CD14-positive monocyte (primary cell): ENCODE results near the gene GPC6. TPM values are rescaled to one million over a fixed set of nuclear protein-coding genes. Genes with fewer than 3 reads are reported as not detected.

Source experiments
- DNase-seq, 3 donors: peaks; one replicate each; pipeline ENCODE4 v3.0.0-alpha.2; 2011 to 2022
- H2AFZ ChIP-seq: 2 replicates; pipeline ENCODE4 v1.6.0; 2012; ENCODE audit warnings: mild to moderate bottlenecking, low read depth, low read length, inconsistent platforms; ENCODE audit not compliant: insufficient read depth, poor library complexity, severe bottlenecking
- H3K27ac ChIP-seq, 2 donors: 1 replicate in 1 of 2; 2 replicates in 1 of 2; pipeline ENCODE4 v1.5.1; 2012 to 2013; ENCODE audit warnings: low read length in 2 of 2, control low read depth in 1 of 2, inconsistent platforms in 1 of 2, low read depth in 1 of 2, mild to moderate bottlenecking in 1 of 2
- H3K27me3 ChIP-seq, 2 donors: one replicate each; pipeline versions ENCODE4 v1.6.0 to v1.6.1; 2011 to 2013; ENCODE audit warnings: low read length in 2 of 2; ENCODE audit not compliant: control insufficient read depth in 2 of 2, insufficient read depth in 2 of 2
- H3K36me3 ChIP-seq, 2 donors: replicated peaks in 1 of 2; 1 replicate in 1 of 2; 2 replicates in 1 of 2; pipeline versions ENCODE4 v1.5.1 to v1.6.1; 2012 to 2013; ENCODE audit warnings: low read length in 2 of 2, control low read depth in 1 of 2, inconsistent platforms in 1 of 2, mild to moderate bottlenecking in 1 of 2; ENCODE audit not compliant: insufficient read depth in 2 of 2, control insufficient read depth in 1 of 2
- H3K4me1 ChIP-seq, 2 donors: 1 replicate in 1 of 2; 2 replicates in 1 of 2; pipeline versions ENCODE4 v1.5.1 to v1.6.1; 2012 to 2013; ENCODE audit warnings: low read length in 2 of 2, control low read depth in 1 of 2, inconsistent platforms in 1 of 2, mild to moderate bottlenecking in 1 of 2, moderate library complexity in 1 of 2; ENCODE audit not compliant: insufficient read depth in 2 of 2, control insufficient read depth in 1 of 2
- H3K4me2 ChIP-seq: replicated peaks from 2 replicates; pipeline ENCODE3; 2012; ENCODE audit warnings: low read length, moderate library complexity, mild to moderate bottlenecking; ENCODE audit not compliant: poor library complexity, severe bottlenecking; ENCODE audit errors: extremely low read depth
- H3K4me3 ChIP-seq, 3 experiments: fragments of 200-600 bp in 1 of 3; sonication (generic) in 1 of 3; replicated peaks in 1 of 3; 1 replicate in 2 of 3; 2 replicates in 1 of 3; pipeline ENCODE4 v1.5.1; 2011 to 2013; ENCODE audit warnings: low read length in 3 of 3, mild to moderate bottlenecking in 3 of 3, control low read depth in 2 of 3, low read depth in 2 of 3, inconsistent platforms in 1 of 3, moderate library complexity in 1 of 3
- H3K79me2 ChIP-seq: 2 replicates; pipeline ENCODE4 v1.6.0; 2012; ENCODE audit warnings: mild to moderate bottlenecking, control low read depth, inconsistent platforms, low read length, moderate library complexity; ENCODE audit not compliant: insufficient read depth
- H3K9ac ChIP-seq: 2 replicates; pipeline ENCODE4 v1.6.0; 2017; ENCODE audit warnings: low read length, mild to moderate bottlenecking; ENCODE audit not compliant: insufficient read depth, poor library complexity, severe bottlenecking
- H3K9me3 ChIP-seq, 2 donors: replicated peaks in 1 of 2; 1 replicate in 1 of 2; 2 replicates in 1 of 2; pipeline versions ENCODE4 v1.5.1 to v1.6.1; 2012 to 2013; ENCODE audit warnings: low read length in 2 of 2, control low read depth in 1 of 2; ENCODE audit not compliant: control insufficient read depth in 1 of 2, insufficient read depth in 1 of 2
- H4K20me1 ChIP-seq: 2 replicates; pipeline ENCODE4 v1.6.0; 2012; ENCODE audit warnings: mild to moderate bottlenecking, low read length, control low read depth, moderate library complexity; ENCODE audit not compliant: insufficient read depth
- H3K27ac Mint-ChIP-seq, 7 donors: one replicate each; pipeline ENCODE4 v1.8.0; 2020; ENCODE audit warnings: mild to moderate bottlenecking in 7 of 7, mixed read lengths in 7 of 7, moderate library complexity in 6 of 7, inconsistent platforms in 2 of 7
- H3K27me3 Mint-ChIP-seq, 3 donors: one replicate each; pipeline ENCODE4 v1.8.0; 2021 to 2022; ENCODE audit warnings: low read depth in 3 of 3, mild to moderate bottlenecking in 3 of 3, mixed read lengths in 3 of 3, moderate library complexity in 3 of 3, inconsistent platforms in 1 of 3
- H3K36me3 Mint-ChIP-seq, 2 donors: one replicate each; pipeline ENCODE4 v1.8.0; 2020; ENCODE audit warnings: mixed read lengths in 2 of 2, inconsistent platforms in 1 of 2, mild to moderate bottlenecking in 1 of 2
- H3K4me1 Mint-ChIP-seq: one replicate; pipeline ENCODE4 v1.8.0; 2020; ENCODE audit warnings: mild to moderate bottlenecking, mixed read lengths
- H3K4me3 Mint-ChIP-seq, 2 donors: one replicate each; pipeline ENCODE4 v1.8.0; 2020; ENCODE audit warnings: mild to moderate bottlenecking in 2 of 2, mixed read lengths in 2 of 2, moderate library complexity in 1 of 2
- H3K9me3 Mint-ChIP-seq, 7 donors: one replicate each; pipeline ENCODE4 v1.8.0; 2020 to 2022; ENCODE audit warnings: mixed read lengths in 7 of 7, mild to moderate bottlenecking in 6 of 7, moderate library complexity in 6 of 7, inconsistent platforms in 2 of 7
- WGBS: methylation state at CpG from one replicate; pipeline ENCODE4 v1.1.5; 2013; ENCODE audit warnings: missing lambda C conversion rate; ENCODE audit not compliant: insufficient coverage; 5-methylcytosine and 5-hydroxymethylcytosine counted together
- intact Hi-C, 2 donors: fragments of 100-400 bp; cut with micrococcal nuclease; formaldehyde crosslinking; loops; one replicate each; pipeline versions ENCODE4 v1.15.0 to v1.15.1; 2023
- polyA plus RNA-seq, 3 donors: library from polyadenylated mRNA; depleted of rRNA in 1 of 3; unstranded in 2 of 3; stranded (reverse) in 1 of 3; fragments of 300-500 nt in 2 of 3; fragments of >200 nt in 1 of 3; fragmentation: Illumina TruSeq in 2 of 3; gene quantifications; 1 replicate in 2 of 3; 2 replicates in 1 of 3; pipeline ENCODE4 v1.2.3, GENCODE V29; 2012 to 2021
- TF ChIP-seq, protein P1 (sequence below): fragments of 200-600 bp; IDR thresholded peaks from one replicate; pipeline ENCODE4 v1.8.0; 2022; ENCODE audit warnings: antibody characterized with exemption, mild to moderate bottlenecking

The GPC6 gene
- polyA plus RNA-seq, 3 donors: not detected

DNA sequence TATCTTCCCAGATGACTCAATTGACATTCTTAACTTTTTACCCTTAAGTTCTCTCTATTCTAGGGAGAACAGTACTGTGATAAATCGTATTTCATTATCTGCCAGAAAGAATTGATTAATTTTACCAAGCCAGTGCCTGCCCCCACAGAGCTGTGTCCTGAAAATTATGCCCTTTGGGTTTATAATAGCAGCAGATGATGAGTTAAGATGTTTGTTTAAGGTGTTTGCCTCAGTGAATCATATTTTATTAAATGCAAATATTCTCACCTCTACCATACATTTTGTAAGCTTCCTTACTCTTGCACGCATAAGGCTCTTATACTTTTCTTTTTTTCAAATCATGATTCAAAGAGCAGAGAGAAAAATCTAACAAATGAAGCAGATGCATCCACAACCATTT, 934.3 kb downstream of the GPC6 start:
- Mint-ChIP-seq H3K4me3 (no peak overlapping the region), H3K27me3 (peaks cover 0 to 3% (median 0%) of the 10 kb centered on the region in 3 donors), H3K4me1 (peaks cover 3% of the 10 kb centered on the region), H3K27ac (no peak overlapping the region), H3K9me3 (peaks cover 0 to 17% (median 6%) of the 10 kb centered on the region in 7 donors), H3K36me3 (no peaks in the 10 kb centered on the region)
- Histone ChIP-seq H3K9ac (no peak overlapping the region), H3K27ac (no peak overlapping the region), H3K79me2 (no peaks in the 10 kb centered on the region), H3K9me3 (peaks cover 3 to 8% of the 10 kb centered on the region in 2 donors), H3K36me3 (no peaks in the 10 kb centered on the region), H3K4me1 (no peaks in the 10 kb centered on the region), H3K4me2 (no peak overlapping the region), H3K27me3 (no peaks in the 10 kb centered on the region), H4K20me1 (no peaks in the 10 kb centered on the region), H3K4me3 (no peak overlapping the region), H2AFZ (no peak overlapping the region)
- whole genome bisulfite sequencing: no CpG with 5 or more reads among the region's 2 CpGs
- no peak for DNase-seq
- intact Hi-C loops: no loop called here
- TF ChIP-seq, protein P1, sequence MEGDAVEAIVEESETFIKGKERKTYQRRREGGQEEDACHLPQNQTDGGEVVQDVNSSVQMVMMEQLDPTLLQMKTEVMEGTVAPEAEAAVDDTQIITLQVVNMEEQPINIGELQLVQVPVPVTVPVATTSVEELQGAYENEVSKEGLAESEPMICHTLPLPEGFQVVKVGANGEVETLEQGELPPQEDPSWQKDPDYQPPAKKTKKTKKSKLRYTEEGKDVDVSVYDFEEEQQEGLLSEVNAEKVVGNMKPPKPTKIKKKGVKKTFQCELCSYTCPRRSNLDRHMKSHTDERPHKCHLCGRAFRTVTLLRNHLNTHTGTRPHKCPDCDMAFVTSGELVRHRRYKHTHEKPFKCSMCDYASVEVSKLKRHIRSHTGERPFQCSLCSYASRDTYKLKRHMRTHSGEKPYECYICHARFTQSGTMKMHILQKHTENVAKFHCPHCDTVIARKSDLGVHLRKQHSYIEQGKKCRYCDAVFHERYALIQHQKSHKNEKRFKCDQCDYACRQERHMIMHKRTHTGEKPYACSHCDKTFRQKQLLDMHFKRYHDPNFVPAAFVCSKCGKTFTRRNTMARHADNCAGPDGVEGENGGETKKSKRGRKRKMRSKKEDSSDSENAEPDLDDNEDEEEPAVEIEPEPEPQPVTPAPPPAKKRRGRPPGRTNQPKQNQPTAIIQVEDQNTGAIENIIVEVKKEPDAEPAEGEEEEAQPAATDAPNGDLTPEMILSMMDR: no peak

DNA sequence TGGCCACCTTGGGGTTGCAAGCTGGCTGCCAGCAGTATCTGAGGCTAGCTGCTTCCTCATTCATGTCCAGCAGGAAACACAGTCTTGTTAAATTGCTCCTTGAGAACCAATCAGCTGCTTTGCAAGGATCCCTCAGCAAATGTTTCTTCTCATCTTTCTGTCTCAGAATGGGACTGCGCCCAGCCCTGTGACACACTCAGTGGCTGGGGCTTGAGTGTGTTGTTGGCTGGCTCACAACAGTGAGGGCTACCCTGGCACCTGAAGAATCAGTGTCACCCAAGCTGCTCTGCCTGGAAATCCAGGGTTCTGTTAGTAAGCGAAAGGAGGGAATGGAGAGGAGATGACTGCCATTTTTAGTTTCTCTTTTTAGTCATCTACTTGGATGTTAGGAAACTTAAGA, 935.7 kb downstream of the GPC6 start:
- no peak overlapping the region for H3K27ac Mint-ChIP-seq

More for the DNA sequence above, 935.7 kb downstream of the GPC6 start:
- Histone ChIP-seq H3K9me3 (peaks cover 3 to 8% of the 10 kb centered on the region in 2 donors), H2AFZ (no peak overlapping the region), H3K27me3 (no peaks in the 10 kb centered on the region), H3K4me2 (no peak overlapping the region), H4K20me1 (no peaks in the 10 kb centered on the region), H3K4me1 (no peaks in the 10 kb centered on the region), H3K79me2 (no peaks in the 10 kb centered on the region), H3K36me3 (no peaks in the 10 kb centered on the region), H3K27ac (no peak overlapping the region), H3K4me3 (no peak overlapping the region), H3K9ac (no peak overlapping the region)
- DNase-seq: no peak
- no peaks in the 10 kb centered on the region for H3K36me3 Mint-ChIP-seq
- peaks cover 3 to 19% (median 6%) of the 10 kb centered on the region in 7 donors for H3K9me3 Mint-ChIP-seq
- 100% methylated on average over 1 of the region's 2 CpGs for WGBS
- TF ChIP-seq, protein P1: no peak
- intact Hi-C loops: no loop called here
- H3K27me3 Mint-ChIP-seq: peaks cover 0 to 3% (median 0%) of the 10 kb centered on the region in 3 donors
- no peak overlapping the region for H3K4me3 Mint-ChIP-seq
- H3K4me1 Mint-ChIP-seq: peaks cover 3% of the 10 kb centered on the region
